PFSK-1 (cell line): ENCODE measurements around the gene TRIM61.

ENCODE experiments used
- FOXP2 ChIP-seq: optimal IDR thresholded peaks from 2 replicates; pipeline ENCODE3; 2011; ENCODE audit warnings: borderline replicate concordance, control low read depth, inconsistent platforms; ENCODE audit not compliant: insufficient read depth; ENCODE audit errors: extremely low read length, extremely low read depth
- POLR2AphosphoS5 ChIP-seq: IDR thresholded peaks from 2 replicates; pipeline ENCODE4 v1.6.1; 2012; ENCODE audit warnings: low read depth, mild to moderate bottlenecking, control low read depth, low read length, moderate library complexity
- REST ChIP-seq, 2 experiments: IDR thresholded peaks; 2 replicates each; pipeline versions ENCODE4 v1.6.1 to v1.8.0; 2011 to 2012; ENCODE audit warnings: low read depth in 2 of 2, low read length in 2 of 2, control low read depth in 1 of 2, inconsistent platforms in 1 of 2, mild to moderate bottlenecking in 1 of 2, moderate library complexity in 1 of 2; ENCODE audit not compliant: insufficient read depth in 1 of 2
- SIN3A ChIP-seq: IDR thresholded peaks from 2 replicates; pipeline ENCODE4 v1.6.1; 2012; ENCODE audit warnings: mild to moderate bottlenecking, low read length, moderate library complexity, borderline replicate concordance; ENCODE audit not compliant: insufficient read depth
- TAF1 ChIP-seq: IDR thresholded peaks from 2 replicates; pipeline ENCODE4 v1.6.1; 2012; ENCODE audit warnings: low read length, control low read depth, borderline replicate concordance; ENCODE audit not compliant: insufficient read depth

- TF ChIP-seq POLR2AphosphoS5 (no peak), REST (IDR thresholded peaks at IDR 0.05; ENCODE audit: insufficient read depth in 1 of 2, low read depth in 2 of 2, low read length in 2 of 2) (no peak), SIN3A (no peak), TAF1 (no peak), FOXP2 (no peak)
Measured at GRCh38 chr4:164997941-164998340, 20.5 kb upstream of the TRIM61 start.
